WTC11 (cell line): ENCODE data around the gene BDKRB2. TPM values are rescaled to one million over a fixed set of nuclear protein-coding genes. Genes with fewer than 3 reads are reported as not detected.
A peak's percentile ranks its signal among the peaks of the same experiment; 100 is the strongest.

ENCODE experiments used
- ATAC-seq: fragments of 200-7000 bp; cut with Tn5 transposase; 2 replicates; pipeline ENCODE4 v1.10.0; 2021; ENCODE audit warnings: mild to moderate bottlenecking, moderate library complexity
- CTCF ChIA-PET: fragments of 300-600 bp; sonication (Branson Sonifier 250); formaldehyde crosslinking; loops from one replicate; lab custom pipeline; 2021; ENCODE audit warnings: antibody characterized with exemption; lab: Charles Lee
- POLR2A ChIA-PET: fragments of 350-600 bp; sonication (Branson Sonifier 250); formaldehyde crosslinking; loops from one replicate; lab custom pipeline; 2021; ENCODE audit warnings: antibody characterized with exemption; lab: Charles Lee
- DNase-seq: peaks from one replicate; pipeline ENCODE4 v3.0.0; 2021; ENCODE audit warnings: low spot score
- H3K27ac Mint-ChIP-seq: 2 replicates; pipeline ENCODE4 v1.8.0; 2021; ENCODE audit warnings: mixed read lengths
- H3K27me3 Mint-ChIP-seq: 2 replicates; pipeline ENCODE4 v1.8.0; 2021; ENCODE audit warnings: low read depth, mild to moderate bottlenecking, moderate library complexity, mixed read lengths
- H3K36me3 Mint-ChIP-seq: 2 replicates; pipeline ENCODE4 v1.8.0; 2021; ENCODE audit warnings: mixed read lengths
- H3K4me1 Mint-ChIP-seq: 2 replicates; pipeline ENCODE4 v1.8.0; 2022; ENCODE audit warnings: mixed read lengths
- H3K4me3 Mint-ChIP-seq: 2 replicates; pipeline ENCODE4 v1.8.0; 2021; ENCODE audit warnings: mild to moderate bottlenecking, moderate library complexity, mixed read lengths
- H3K9me3 Mint-ChIP-seq: 2 replicates; pipeline ENCODE4 v1.8.0; 2021; ENCODE audit warnings: mixed read lengths
- ATF3 ChIP-seq: sonication (generic); formaldehyde crosslinking; conservative IDR thresholded peaks from 2 replicates; pipeline ENCODE4 v1.8.1; 2022; ENCODE audit warnings: mild to moderate bottlenecking, missing genetic modification reagents
- ATF6 ChIP-seq: sonication (generic); formaldehyde crosslinking; IDR thresholded peaks from 2 replicates; pipeline ENCODE4 v1.8.1; 2023; ENCODE audit warnings: mild to moderate bottlenecking, missing genetic modification reagents
- EMX1 ChIP-seq: fragments of 250-450 bp; sonication (Bioruptor Pico); IDR thresholded peaks from 2 replicates; pipeline ENCODE4 v1.8.0; 2021; ENCODE audit warnings: mild to moderate bottlenecking
- HMGXB4 ChIP-seq: sonication (generic); formaldehyde crosslinking; IDR thresholded peaks from 2 replicates; pipeline ENCODE4 v1.8.1; 2023; ENCODE audit warnings: mild to moderate bottlenecking, moderate library complexity, missing genetic modification reagents
- IRF1 ChIP-seq: sonication (generic); formaldehyde crosslinking; IDR thresholded peaks from 2 replicates; pipeline ENCODE4 v1.8.0; 2023; ENCODE audit warnings: missing genetic modification reagents
- IRF2 ChIP-seq: sonication (generic); formaldehyde crosslinking; IDR thresholded peaks from 2 replicates; pipeline ENCODE4 v1.8.0; 2022; ENCODE audit warnings: low read depth, missing genetic modification reagents, borderline replicate concordance
- JAZF1 ChIP-seq: fragments of 250-450 bp; sonication (Bioruptor Pico); IDR thresholded peaks from 2 replicates; pipeline ENCODE4 v1.9.0; 2021; ENCODE audit warnings: moderate library complexity, mild to moderate bottlenecking, inconsistent platforms
- MYBL2 ChIP-seq: sonication (generic); formaldehyde crosslinking; IDR thresholded peaks from 2 replicates; pipeline ENCODE4 v1.8.1; 2023; ENCODE audit warnings: mild to moderate bottlenecking, moderate library complexity, missing genetic modification reagents
- NFATC4 ChIP-seq: fragments of 250-450 bp; sonication (Bioruptor Pico); IDR thresholded peaks from 2 replicates; pipeline ENCODE4 v1.9.0; 2021; ENCODE audit warnings: mild to moderate bottlenecking
- NR3C1 ChIP-seq: sonication (generic); formaldehyde crosslinking; conservative IDR thresholded peaks from 2 replicates; pipeline ENCODE4 v1.8.1; 2023; ENCODE audit warnings: low read depth, mild to moderate bottlenecking, missing genetic modification reagents
- OVOL2 ChIP-seq: fragments of 250-450 bp; sonication (Bioruptor Pico); IDR thresholded peaks from 2 replicates; pipeline ENCODE4 v1.9.0; 2021; ENCODE audit warnings: mild to moderate bottlenecking, borderline replicate concordance
- PRDM15 ChIP-seq: sonication (generic); formaldehyde crosslinking; IDR thresholded peaks from 2 replicates; pipeline ENCODE4 v1.8.0; 2022; ENCODE audit warnings: missing genetic modification reagents
- SOX15 ChIP-seq: fragments of 250-450 bp; sonication (Bioruptor Pico); IDR thresholded peaks from 2 replicates; pipeline ENCODE4 v1.9.0; 2021; ENCODE audit warnings: mild to moderate bottlenecking
- USF1 ChIP-seq: sonication (generic); formaldehyde crosslinking; IDR thresholded peaks from 2 replicates; pipeline ENCODE4 v1.8.0; 2022; ENCODE audit warnings: mild to moderate bottlenecking, missing genetic modification reagents
- ZNF121 ChIP-seq: sonication (generic); formaldehyde crosslinking; IDR thresholded peaks from 2 replicates; pipeline ENCODE4 v1.8.0; 2023; ENCODE audit warnings: missing genetic modification reagents
- ZNF138 ChIP-seq: sonication (generic); formaldehyde crosslinking; conservative IDR thresholded peaks from 2 replicates; pipeline ENCODE4 v1.8.1; 2022; ENCODE audit warnings: mild to moderate bottlenecking, moderate library complexity, missing genetic modification reagents
- ZNF232 ChIP-seq: sonication (generic); formaldehyde crosslinking; IDR thresholded peaks from 2 replicates; pipeline ENCODE4 v1.8.0; 2022; ENCODE audit warnings: mild to moderate bottlenecking, missing genetic modification reagents
- ZNF317 ChIP-seq: sonication (generic); formaldehyde crosslinking; IDR thresholded peaks from 2 replicates; pipeline ENCODE4 v1.8.1; 2023; ENCODE audit warnings: low read depth, mild to moderate bottlenecking, moderate library complexity, missing genetic modification reagents, borderline replicate concordance
- ZNF423 ChIP-seq: fragments of 250-450 bp; sonication (Bioruptor Pico); IDR thresholded peaks from 2 replicates; pipeline ENCODE4 v2.1.2; 2022; ENCODE audit warnings: mild to moderate bottlenecking, moderate library complexity
- total RNA-seq: library from RNA; stranded (reverse); gene quantifications from 3 replicates; pipeline ENCODE4 v1.2.3, GENCODE V29; 2021

The BDKRB2 gene
- total RNA-seq, 1 experiment from 2014 or later, result 0.17 TPM

- POLR2A ChIA-PET, result no interaction called here
- no peaks in the 10 kb centered on the region for H3K36me3 Mint-ChIP-seq
- no peak for DNase-seq
- CTCF ChIA-PET, result interaction anchor here (0.6 to 1.8 kb wide), 4 partner anchors 44 to 210 kb away, joined by 3 to 7 read pairs (median 4); no protein-coding TSS in a partner anchor
- peaks cover 27% of the 10 kb centered on the region for H3K4me1 Mint-ChIP-seq
- H3K27me3 Mint-ChIP-seq, result no peaks in the 10 kb centered on the region
- no peaks in the 10 kb centered on the region; the same call in 1 of the 2 replicates for H3K9me3 Mint-ChIP-seq
- no peak overlapping the region for H3K4me3 Mint-ChIP-seq
- TF ChIP-seq OVOL2 (CRISPR knock-in tag) (no peak), MYBL2 (no peak), SOX15 (no peak), PRDM15 (CRISPR knock-in tag) (peak; percentile 90)
- TF ChIP-seq, all 79 proteins: peak for 1
- no peak overlapping the region; the same call in 1 of the 2 replicates for H3K27ac Mint-ChIP-seq
- ATAC-seq, result peak; percentile 53
Observed at GRCh38 chr14:96235426-96235825, 30.8 kb downstream of the BDKRB2 start.

GRCh38 chr14:96237641-96238040, 33.0 kb downstream of the BDKRB2 start:
- ChIA-PET CTCF (no interaction called here), POLR2A (no interaction called here)
- no peaks in the 10 kb centered on the region for H3K27me3 Mint-ChIP-seq
- H3K36me3 Mint-ChIP-seq, result peaks cover 7% of the 10 kb centered on the region; the same call in 1 of the 2 replicates
- DNase-seq (no peak), ATAC-seq (no peak)
- H3K4me1 Mint-ChIP-seq, result peaks cover 24% of the 10 kb centered on the region
- no peak for TF ChIP-seq IRF2 (CRISPR knock-in tag)
- TF ChIP-seq USF1, result no peak
- TF ChIP-seq ATF3 (CRISPR knock-in tag), result no peak
- H3K27ac Mint-ChIP-seq, result no peak overlapping the region
- H3K9me3 Mint-ChIP-seq, result peaks cover 13% of the 10 kb centered on the region
- H3K4me3 Mint-ChIP-seq, result no peak overlapping the region

GRCh38 chr14:96238676-96239265, 34.1 kb downstream of the BDKRB2 start:
- no peak for DNase-seq
- CTCF ChIA-PET, result no interaction called here
- no peak overlapping the region for H3K27ac Mint-ChIP-seq

GRCh38 chr14:96239711-96240141, 35.1 kb downstream of the BDKRB2 start:
- no peak overlapping the region for H3K27ac Mint-ChIP-seq
- peaks cover 9% of the 10 kb centered on the region; the same call in 1 of the 2 replicates for H3K36me3 Mint-ChIP-seq
- peaks cover 11% of the 10 kb centered on the region for H3K4me1 Mint-ChIP-seq
- no peak overlapping the region for H3K4me3 Mint-ChIP-seq
- ChIA-PET POLR2A (no interaction called here), CTCF (no interaction called here)
- ATAC-seq (no peak), DNase-seq (no peak)
- peaks cover 29% of the 10 kb centered on the region for H3K9me3 Mint-ChIP-seq
- TF ChIP-seq MYBL2 (no peak), NR3C1 (CRISPR knock-in tag) (no peak), NFATC4 (CRISPR knock-in tag) (no peak), ZNF423 (CRISPR knock-in tag) (no peak), ATF6 (no peak), JAZF1 (CRISPR knock-in tag) (no peak), IRF1 (CRISPR knock-in tag) (no peak), ZNF232 (CRISPR knock-in tag) (no peak), HMGXB4 (CRISPR knock-in tag) (no peak), ZNF138 (CRISPR knock-in tag) (no peak), ZNF121 (no peak), EMX1 (no peak)
- H3K27me3 Mint-ChIP-seq, result no peaks in the 10 kb centered on the region

More at GRCh38 chr14:96238676-96239265, 34.1 kb downstream of the BDKRB2 start:
- Mint-ChIP-seq H3K27me3 (no peaks in the 10 kb centered on the region), H3K4me3 (no peak overlapping the region), H3K9me3 (peaks cover 19% of the 10 kb centered on the region), H3K4me1 (peaks cover 19% of the 10 kb centered on the region), H3K36me3 (peaks cover 9% of the 10 kb centered on the region; the same call in 1 of the 2 replicates)
- POLR2A ChIA-PET, result interaction anchor here (0.6 kb wide), 1 partner anchor 533 kb away, joined by 4 read pairs; no protein-coding TSS in a partner anchor
- TF ChIP-seq EMX1 (no peak), SOX15 (no peak), ZNF317 (CRISPR knock-in tag) (no peak)
- no peak for ATAC-seq
